Panc1 (cell line): Measurements from ENCODE around the gene GRIA4. TPM values are rescaled to one million over a fixed set of nuclear protein-coding genes. Genes with fewer than 3 reads are reported as not detected.

Experiments used
- ATAC-seq: fragments of 200-7000 bp; cut with Tn5 transposase; 2 replicates; pipeline ENCODE4 v1.9.1; 2020; ENCODE audit warnings: mild to moderate bottlenecking, moderate library complexity
- BruUV-seq: library from RNA; stranded (reverse); fragments of 400-500 nt; replicated peaks from 2 replicates; lab custom pipeline; 2021; lab: Mats Ljungman, UMichigan
- CTCF ChIA-PET: fragments of 300-600 bp; sonication (Branson Sonifier 250); formaldehyde crosslinking; loops from one replicate; lab custom pipeline; 2022; ENCODE audit warnings: antibody characterized with exemption; lab: Charles Lee
- POLR2A ChIA-PET: fragments of 300-600 bp; sonication (Branson Sonifier 250); formaldehyde crosslinking; loops from one replicate; lab custom pipeline; 2022; ENCODE audit warnings: antibody characterized with exemption; lab: Charles Lee
- DNase-seq: peaks from one replicate; pipeline ENCODE4 v3.0.0-alpha.2; 2010; ENCODE audit warnings: low read depth, low spot score
- H3K27ac ChIP-seq: 2 replicates; pipeline ENCODE4 v1.5.1; 2011; ENCODE audit warnings: mild to moderate bottlenecking, low read length, inconsistent platforms
- H3K27me3 ChIP-seq: fragments of 200-500 bp; sonication (Bioruptor generic); 2 replicates; pipeline ENCODE4 v1.6.0; 2014; ENCODE audit warnings: low read length, inconsistent platforms; ENCODE audit not compliant: control insufficient read depth, insufficient read depth
- H3K36me3 ChIP-seq: fragments of 200-500 bp; sonication (Bioruptor generic); 2 replicates; pipeline ENCODE4 v1.5.1; 2014; ENCODE audit warnings: inconsistent platforms, mild to moderate bottlenecking, low read length, moderate library complexity; ENCODE audit not compliant: control insufficient read depth, insufficient read depth
- H3K4me1 ChIP-seq: 2 replicates; pipeline ENCODE4 v1.5.1; 2011; ENCODE audit warnings: inconsistent platforms, mild to moderate bottlenecking, low read length, moderate library complexity; ENCODE audit not compliant: control insufficient read depth, insufficient read depth
- H3K4me3 ChIP-seq, 2 experiments: 2 replicates each; pipeline ENCODE4 v1.5.1; 2011 to 2012; ENCODE audit warnings: low read depth in 2 of 2, low read length in 2 of 2, mild to moderate bottlenecking in 2 of 2, inconsistent platforms in 1 of 2, moderate library complexity in 1 of 2
- H3K9me3 ChIP-seq: fragments of 200-500 bp; sonication (Bioruptor generic); 2 replicates; pipeline ENCODE4 v1.5.1; 2014; ENCODE audit warnings: low read depth, mild to moderate bottlenecking, inconsistent platforms, low read length, moderate library complexity; ENCODE audit not compliant: control insufficient read depth, insufficient read depth
- POLR2AphosphoS5 ChIP-seq: IDR thresholded peaks from 2 replicates; pipeline ENCODE4 v1.6.1; 2012; ENCODE audit warnings: mild to moderate bottlenecking, low read depth, low read length, moderate library complexity
- REST ChIP-seq, 2 experiments: IDR thresholded peaks; 2 replicates each; pipeline ENCODE4 v1.6.1; 2011 to 2012; ENCODE audit warnings: low read depth in 2 of 2, control low read depth in 1 of 2, low read length in 1 of 2, mild to moderate bottlenecking in 1 of 2, moderate library complexity in 1 of 2; ENCODE audit not compliant: insufficient read depth in 1 of 2
- SIN3A ChIP-seq: IDR thresholded peaks from 2 replicates; pipeline ENCODE4 v1.6.1; 2012; ENCODE audit warnings: low read depth, mild to moderate bottlenecking, low read length, moderate library complexity, borderline replicate concordance; ENCODE audit not compliant: insufficient read depth
- TCF7L2 ChIP-seq: IDR thresholded peaks from 2 replicates; pipeline ENCODE4 v1.6.1; 2011; ENCODE audit warnings: mild to moderate bottlenecking, low read depth, low read length, inconsistent platforms
- in situ Hi-C: cut with HindIII; loops from 2 replicates; pipeline ENCODE4 v1.10.0; 2016; ENCODE audit warnings: low sequenced_read_pairs, low pct_unique_long_range_greater_than_20kb
- intact Hi-C: fragments of 100-400 bp; cut with micrococcal nuclease; formaldehyde crosslinking; loops from one replicate; pipeline ENCODE4 v1.10.0; 2022; ENCODE audit not compliant: unreplicated experiment
- total RNA-seq: library from RNA; stranded (reverse); gene quantifications from one replicate; pipeline ENCODE4 v1.2.1, GENCODE V29; 2021; ENCODE audit not compliant: unreplicated experiment
- TF ChIP-seq, protein P1 (sequence below): fragments of 450-650 bp; IDR thresholded peaks from 2 replicates; pipeline ENCODE4 v1.5.1; 2017; ENCODE audit warnings: mild to moderate bottlenecking

The GRIA4 gene
- total RNA-seq, 1 experiment from 2014 or later = not detected

DNA sequence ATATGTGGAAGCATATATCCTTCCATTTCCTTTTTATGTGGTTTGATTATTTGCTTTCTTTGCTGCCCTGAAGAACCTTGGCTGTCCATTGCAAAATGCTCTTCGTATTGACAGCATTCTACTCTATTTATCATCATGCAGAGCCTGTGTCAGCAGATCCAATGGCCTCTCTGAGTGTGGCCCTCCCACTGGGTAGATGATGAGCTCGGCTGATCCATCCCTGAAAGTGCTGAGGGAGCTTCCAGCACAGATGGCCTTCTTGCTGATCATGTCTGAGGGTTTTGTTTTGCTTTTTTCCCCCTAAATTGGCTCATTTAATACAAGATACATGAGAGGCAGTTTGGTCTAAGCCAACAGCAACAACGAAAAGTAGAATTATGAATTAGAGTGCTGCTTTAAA lies 181.0 kb downstream of the GRIA4 start:
- DNase-seq = no peak
- H3K27ac ChIP-seq = no peak overlapping the region
- H3K4me1 ChIP-seq = no peaks in the 10 kb centered on the region
- H3K36me3 ChIP-seq = no peaks in the 10 kb centered on the region
- POLR2A ChIA-PET = no interaction called here
- no TSS peak for BruUV-seq
- H3K9me3 ChIP-seq = no peaks in the 10 kb centered on the region
- CTCF ChIA-PET = no interaction called here
- intact Hi-C loops (no loop called here), in situ Hi-C loops (no loop called here)
- H3K27me3 ChIP-seq = no peaks in the 10 kb centered on the region
- no peak overlapping the region for H3K4me3 ChIP-seq
- ATAC-seq = no peak
- TF ChIP-seq, protein P1, sequence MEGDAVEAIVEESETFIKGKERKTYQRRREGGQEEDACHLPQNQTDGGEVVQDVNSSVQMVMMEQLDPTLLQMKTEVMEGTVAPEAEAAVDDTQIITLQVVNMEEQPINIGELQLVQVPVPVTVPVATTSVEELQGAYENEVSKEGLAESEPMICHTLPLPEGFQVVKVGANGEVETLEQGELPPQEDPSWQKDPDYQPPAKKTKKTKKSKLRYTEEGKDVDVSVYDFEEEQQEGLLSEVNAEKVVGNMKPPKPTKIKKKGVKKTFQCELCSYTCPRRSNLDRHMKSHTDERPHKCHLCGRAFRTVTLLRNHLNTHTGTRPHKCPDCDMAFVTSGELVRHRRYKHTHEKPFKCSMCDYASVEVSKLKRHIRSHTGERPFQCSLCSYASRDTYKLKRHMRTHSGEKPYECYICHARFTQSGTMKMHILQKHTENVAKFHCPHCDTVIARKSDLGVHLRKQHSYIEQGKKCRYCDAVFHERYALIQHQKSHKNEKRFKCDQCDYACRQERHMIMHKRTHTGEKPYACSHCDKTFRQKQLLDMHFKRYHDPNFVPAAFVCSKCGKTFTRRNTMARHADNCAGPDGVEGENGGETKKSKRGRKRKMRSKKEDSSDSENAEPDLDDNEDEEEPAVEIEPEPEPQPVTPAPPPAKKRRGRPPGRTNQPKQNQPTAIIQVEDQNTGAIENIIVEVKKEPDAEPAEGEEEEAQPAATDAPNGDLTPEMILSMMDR = no peak
- no peak for TF ChIP-seq SIN3A
- no peak for TF ChIP-seq POLR2AphosphoS5
- no peak for TF ChIP-seq TCF7L2
- no peak for TF ChIP-seq REST (IDR thresholded peaks at IDR 0.05; ENCODE audit: insufficient read depth in 1 of 2, low read depth in 2 of 2, low read length in 1 of 2)

GRCh38 chr11:105793092-105793491 lies 183.2 kb downstream of the GRIA4 start:
- DNase-seq (no peak), ATAC-seq (no peak)
- H3K36me3 ChIP-seq = no peaks in the 10 kb centered on the region
- no peak overlapping the region for H3K4me3 ChIP-seq
- H3K27ac ChIP-seq = no peak overlapping the region
- ChIA-PET CTCF (no interaction called here), POLR2A (no interaction called here)
- no peaks in the 10 kb centered on the region for H3K9me3 ChIP-seq
- TF ChIP-seq SIN3A = no peak
- TF ChIP-seq REST (IDR thresholded peaks at IDR 0.05; ENCODE audit: insufficient read depth in 1 of 2, low read depth in 2 of 2, low read length in 1 of 2) = peak in 1 of 2 experiments; percentile 50; a peak in 1 of 4 replicates
- in situ Hi-C loops = no loop called here
- no TSS peak for BruUV-seq
- no peaks in the 10 kb centered on the region for H3K27me3 ChIP-seq
- intact Hi-C loops = no loop called here
- H3K4me1 ChIP-seq = no peaks in the 10 kb centered on the region
